Activated CD8-positive, alpha-beta memory T cell treated with anti-CD3 and anti-CD28 coated beads for 1 hour (primary cell): Measurements from ENCODE around the gene STAT4.

Experiments
- DNase-seq, 2 donors: peaks; one replicate each; pipeline ENCODE4 v3.0.0-alpha.2; 2020; ENCODE audit warnings: low read depth in 1 of 2; ENCODE audit errors: extremely low read depth in 1 of 2

STAT4 gene, protein sequence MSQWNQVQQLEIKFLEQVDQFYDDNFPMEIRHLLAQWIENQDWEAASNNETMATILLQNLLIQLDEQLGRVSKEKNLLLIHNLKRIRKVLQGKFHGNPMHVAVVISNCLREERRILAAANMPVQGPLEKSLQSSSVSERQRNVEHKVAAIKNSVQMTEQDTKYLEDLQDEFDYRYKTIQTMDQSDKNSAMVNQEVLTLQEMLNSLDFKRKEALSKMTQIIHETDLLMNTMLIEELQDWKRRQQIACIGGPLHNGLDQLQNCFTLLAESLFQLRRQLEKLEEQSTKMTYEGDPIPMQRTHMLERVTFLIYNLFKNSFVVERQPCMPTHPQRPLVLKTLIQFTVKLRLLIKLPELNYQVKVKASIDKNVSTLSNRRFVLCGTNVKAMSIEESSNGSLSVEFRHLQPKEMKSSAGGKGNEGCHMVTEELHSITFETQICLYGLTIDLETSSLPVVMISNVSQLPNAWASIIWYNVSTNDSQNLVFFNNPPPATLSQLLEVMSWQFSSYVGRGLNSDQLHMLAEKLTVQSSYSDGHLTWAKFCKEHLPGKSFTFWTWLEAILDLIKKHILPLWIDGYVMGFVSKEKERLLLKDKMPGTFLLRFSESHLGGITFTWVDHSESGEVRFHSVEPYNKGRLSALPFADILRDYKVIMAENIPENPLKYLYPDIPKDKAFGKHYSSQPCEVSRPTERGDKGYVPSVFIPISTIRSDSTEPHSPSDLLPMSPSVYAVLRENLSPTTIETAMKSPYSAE

DNA sequence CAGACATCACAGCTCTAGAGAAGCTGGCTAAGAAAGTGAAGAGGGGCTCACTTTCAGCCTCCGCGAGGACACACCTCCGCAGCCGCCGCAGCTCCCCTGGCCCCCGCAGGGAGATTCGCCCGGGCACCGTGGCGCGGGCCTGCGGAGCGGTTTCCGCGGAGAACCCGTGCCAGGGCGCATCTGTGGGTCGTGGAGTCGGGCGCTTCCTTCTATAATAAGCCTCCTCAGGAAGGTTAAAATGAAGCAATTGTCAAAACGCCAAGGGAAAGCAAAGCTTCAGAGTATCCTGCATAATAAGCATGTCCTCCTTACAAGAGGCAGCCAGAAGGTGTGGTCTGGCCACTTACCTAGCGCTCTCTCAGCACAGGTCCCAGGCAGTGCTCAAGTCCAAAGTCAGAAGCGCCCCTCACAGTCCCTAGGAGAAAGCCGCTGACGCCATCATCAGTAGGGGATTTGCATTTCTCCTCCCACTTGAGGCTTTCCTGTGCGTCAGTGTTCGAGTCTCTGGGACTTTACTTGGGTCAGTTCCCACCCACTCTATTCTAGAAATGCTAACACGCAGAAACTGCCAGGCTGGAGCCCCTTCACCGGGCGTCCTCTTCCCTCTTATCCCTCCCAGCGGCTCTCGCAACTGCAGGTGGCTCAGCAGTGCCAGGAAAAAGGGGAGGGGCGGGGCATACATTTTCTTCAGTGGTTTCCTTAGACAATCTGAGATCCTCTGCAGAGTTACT lies at the start of gene STAT4:
Gene STAT4 (minus strand): TSS at position 395 of the 731 bp plus-strand sequence. CDS start 2,791 bp downstream, outside the sequence.
- DNase-seq, result peak; percentile 57 to 75

DNA sequence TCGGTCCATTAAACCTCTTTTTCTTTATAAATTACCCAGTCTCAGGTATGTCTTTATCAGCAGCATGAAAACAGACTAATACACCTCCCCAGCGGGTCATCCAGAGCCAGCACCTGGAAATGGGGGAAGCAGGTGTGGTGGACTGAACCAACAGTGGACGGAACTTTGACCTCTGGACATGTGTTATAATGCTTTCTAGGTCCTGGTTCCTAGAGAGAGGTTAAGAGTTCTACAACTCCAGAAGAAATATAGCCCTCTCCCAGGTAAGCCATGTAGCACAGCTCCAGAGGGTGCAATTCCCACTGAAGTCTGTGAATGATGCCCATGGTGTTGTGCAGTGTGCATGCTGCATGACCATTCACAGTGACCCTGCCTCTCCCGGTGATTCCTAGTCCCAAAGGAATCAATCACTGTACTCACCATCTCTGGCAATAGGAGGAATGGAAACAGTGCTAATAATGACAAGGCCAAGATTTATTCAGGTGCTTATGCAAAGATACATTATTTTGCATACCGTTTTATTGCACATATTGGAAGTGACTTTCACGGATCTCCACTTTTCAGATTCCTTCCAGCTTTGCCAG lies 49.2 kb upstream of the STAT4 start:
- no peak for DNase-seq

DNA sequence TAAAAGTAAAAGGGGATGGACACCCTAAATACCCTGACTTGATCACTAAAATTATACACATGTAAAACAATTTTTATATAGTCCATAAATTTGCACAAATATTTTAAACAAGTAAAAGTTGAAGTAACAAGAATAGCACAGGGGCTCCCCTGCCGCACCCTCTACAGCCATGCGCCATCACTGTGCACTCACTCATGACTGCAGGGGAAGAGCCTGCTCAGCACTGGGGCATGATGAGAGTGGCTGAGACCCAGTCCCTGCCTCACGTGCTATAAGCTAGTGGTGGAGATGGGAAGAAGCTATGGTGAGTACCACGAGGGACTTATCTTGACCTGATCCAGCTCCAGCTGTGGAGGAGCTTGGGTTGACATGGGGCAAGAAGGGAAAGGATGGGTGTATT lies 47.5 kb upstream of the STAT4 start:
- no peak for DNase-seq

DNA sequence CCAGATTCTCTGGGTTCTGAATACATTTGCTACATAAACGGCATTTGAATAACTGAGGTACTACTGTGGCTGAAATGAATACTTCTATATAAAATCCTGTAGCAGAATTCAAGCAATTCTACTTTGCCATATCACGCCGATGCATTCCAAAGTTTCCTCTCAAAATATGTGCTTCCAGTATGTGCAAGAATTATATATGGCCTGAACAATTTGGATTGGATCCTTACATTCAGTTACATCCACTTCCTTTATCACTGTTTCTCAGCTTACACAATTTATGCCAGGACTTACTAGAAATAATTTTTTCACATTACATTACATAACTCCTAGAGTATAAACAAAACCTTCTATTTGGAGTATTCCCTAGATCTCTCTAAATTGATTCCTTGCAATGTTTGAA lies 46.3 kb upstream of the STAT4 start:
- DNase-seq, result no peak

DNA sequence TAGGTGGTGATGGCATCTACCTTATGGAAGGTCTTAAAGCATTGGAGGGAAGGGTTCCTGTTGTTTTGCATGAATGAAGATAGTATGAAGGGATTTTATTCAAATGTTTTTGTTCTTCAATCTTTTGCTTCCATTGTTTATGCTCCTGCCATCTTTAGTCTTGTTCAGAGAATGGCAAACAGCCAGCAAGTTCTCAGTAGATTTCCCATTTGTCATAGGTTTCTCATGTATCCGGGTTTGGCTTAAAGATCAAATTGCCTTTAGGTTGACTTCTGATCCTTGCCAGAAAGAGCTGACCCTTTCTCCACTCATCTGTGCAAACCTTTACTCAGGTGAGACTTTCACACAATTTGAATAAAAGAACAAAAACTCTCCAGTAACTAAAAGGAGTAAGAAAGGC lies 44.2 kb upstream of the STAT4 start:
- DNase-seq, result no peak

DNA sequence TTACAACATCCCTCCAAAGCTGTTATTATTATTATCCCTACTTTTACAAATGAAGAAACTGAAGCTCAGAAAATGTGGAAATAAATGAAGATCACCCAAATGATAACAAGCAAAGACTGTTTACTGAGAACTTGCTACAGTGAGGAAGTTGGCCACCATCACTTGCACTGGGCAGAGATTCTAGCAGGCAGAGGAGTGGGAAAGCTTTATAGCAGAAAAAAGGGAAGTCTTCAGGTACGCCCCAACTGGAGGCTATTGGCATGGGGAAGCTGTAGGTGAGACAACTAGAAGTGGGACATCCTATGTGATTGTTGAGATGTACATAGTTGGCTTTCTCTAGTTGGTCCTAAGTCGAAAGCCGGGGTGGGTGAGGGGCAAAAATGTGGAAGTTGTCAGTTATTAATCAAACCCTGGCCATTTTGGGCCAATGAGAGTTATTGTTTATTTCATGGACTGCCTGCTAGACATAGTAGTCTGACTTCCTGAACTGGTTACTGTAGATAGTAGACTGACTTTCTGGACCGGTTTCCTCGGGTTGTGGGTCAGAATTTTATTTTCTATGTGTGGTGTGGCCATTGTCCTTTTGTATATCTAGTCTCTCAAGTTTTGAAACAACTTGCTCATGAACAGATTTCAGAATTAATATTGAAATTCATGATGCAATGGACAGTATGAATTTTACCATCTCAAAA lies 40.2 kb upstream of the STAT4 start:
- no peak for DNase-seq

DNA sequence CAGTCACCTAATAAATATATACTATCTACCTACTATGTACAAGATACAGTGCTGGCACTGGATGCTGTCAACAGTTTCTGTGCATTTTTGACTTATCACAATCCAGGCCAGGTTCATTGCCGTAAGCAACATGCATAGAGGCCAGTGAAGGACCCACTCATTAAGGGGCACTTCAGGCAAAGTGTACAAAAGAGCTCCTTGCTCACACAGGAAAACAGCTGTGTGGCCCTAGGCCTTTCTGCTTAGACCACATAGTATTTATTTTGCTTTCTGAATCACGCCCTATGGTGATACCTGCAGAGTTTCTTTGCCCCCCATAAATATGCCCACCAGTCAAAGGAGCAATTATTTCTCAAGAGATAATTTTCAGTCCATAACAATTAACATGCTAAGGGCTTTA lies 39.6 kb upstream of the STAT4 start:
- DNase-seq, result no peak

DNA sequence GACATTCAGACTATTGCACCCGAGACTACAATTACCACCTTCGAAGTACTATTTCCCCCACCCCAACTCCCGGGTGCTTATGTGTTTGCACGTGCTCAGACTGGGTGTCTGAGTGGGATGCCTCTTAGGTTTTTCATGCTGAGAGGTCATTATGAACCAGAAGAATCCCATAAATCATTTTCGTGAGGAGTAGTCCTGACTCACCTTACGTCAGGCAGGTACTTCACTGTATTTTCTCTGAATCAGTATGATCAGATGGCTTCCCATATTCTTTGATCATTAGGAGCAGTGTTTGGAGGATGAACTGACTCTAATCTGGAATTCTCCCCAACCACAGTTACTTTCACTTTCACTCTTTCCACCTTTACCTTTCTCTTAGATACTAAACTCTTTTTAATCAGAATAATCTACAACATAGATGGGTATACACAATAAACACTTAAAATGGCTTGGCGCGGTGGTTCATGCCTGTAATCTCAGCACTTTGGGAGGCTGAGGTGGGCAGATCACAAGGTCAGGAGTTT lies 38.4 kb upstream of the STAT4 start:
- no peak for DNase-seq

DNA sequence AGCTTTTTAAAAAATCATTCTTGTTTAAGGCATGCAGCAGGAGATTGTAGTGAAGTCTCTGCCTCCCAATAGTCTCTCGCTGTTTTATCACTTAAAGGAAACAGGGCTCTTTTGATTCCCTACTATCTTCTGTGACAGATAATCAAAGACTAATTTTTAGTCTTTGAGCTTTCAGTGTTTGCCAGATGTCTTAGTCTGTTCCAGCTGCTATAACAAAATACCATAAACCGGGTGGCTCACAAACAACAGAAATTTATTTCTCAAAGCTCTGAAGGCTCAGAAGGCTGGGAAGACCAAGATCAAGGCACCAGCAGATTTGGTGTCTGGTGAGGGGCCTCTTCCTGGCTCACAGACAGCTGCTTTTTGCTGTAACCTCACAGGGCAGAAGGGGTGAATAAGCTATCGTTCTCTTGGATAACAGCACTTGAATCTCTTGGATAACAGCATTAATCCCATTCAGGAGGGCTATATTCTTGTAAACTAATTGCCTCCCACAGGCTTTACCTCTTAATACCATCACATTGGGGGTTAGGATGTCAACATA lies 37.8 kb upstream of the STAT4 start:
- no peak for DNase-seq

DNA sequence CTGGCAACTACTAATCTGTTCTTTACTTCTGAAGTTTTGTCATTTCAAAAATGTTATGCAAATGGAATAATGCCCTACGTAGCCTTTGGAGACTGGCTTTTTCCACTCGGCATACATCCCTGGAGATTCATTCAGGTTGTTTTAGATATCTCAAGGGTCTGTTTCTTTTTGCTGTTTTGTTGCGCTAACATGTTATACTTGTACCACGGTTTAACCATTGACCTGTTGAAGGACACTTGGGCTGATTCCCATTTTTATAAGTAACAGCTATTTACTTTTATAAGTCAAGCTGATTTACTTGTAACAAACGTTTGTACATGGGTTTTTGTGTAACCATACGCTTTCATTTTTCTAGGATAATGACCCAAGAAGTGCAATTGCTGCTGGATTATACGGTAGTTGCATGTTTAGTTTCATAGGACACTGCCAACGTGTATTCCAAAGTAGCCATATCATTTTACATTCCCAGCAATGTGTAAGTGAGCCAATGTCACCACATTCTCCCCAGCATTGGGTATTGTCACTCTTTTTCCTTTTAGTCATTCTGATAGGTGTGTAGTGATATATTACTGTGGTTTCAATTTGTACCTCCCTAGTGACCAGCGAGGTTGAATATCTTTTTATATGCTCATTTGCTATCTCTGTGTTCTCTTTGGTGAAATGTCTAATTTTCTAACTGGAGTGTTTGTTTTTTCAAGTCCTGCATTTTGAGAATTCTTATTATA lies 36.5 kb upstream of the STAT4 start:
- no peak for DNase-seq

DNA sequence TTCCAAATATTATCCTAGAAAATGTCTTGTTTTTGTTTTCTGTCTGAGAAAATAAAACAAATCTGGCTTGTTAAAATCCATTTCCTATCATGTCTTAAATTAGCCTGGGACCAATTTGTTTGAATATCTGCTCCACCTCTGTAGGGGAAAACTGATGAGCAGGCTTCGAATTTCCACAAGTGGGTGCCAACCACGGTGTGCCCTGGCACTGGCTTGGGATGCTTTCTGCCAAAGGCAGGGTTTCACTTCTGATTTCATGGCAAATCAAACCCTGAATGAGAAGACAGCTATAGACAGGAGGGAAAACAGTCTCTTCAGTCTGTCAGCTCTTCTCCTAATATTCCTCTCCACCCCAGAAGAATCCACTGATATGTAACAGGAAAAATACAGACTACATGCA lies 33.7 kb upstream of the STAT4 start:
- no peak for DNase-seq

DNA sequence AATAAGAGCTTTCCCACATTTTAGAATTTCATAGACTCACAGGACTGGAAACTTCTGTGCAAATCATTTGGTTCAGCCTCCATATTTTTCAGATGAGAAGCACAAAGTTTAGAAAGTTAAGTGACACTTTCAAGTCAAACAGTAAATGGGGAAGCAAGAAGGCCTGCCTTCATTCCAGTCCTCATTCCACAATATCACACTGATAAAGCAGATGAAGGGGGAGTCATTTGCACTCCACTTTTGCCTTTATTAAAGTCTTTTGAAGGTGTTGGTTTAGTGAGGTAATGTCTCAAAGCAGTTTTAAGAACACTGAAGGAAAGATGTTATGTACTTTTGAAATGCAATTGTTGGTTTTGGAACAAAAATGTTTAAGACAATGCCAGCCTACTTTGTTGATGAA lies 32.7 kb upstream of the STAT4 start:
- no peak for DNase-seq

DNA sequence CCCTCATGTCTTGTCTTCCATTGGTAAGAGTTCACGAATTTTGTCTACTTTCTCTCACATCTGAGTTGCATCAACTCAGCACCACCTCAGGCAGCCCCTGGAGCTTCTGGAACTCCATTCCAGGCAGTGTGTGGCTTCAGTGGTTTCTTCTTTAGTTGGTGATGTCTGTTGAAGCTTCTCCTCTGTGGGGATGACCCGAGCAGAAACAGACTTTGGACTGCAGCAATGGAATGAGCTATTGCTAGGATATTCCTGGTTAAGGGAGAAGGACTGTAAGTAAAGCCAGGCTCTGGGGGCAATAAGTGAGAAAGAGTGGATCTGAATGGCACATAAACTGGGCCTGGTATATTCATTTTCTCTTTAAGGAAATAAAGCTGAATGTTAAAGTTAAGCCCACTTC lies 32.3 kb upstream of the STAT4 start:
- no peak for DNase-seq

DNA sequence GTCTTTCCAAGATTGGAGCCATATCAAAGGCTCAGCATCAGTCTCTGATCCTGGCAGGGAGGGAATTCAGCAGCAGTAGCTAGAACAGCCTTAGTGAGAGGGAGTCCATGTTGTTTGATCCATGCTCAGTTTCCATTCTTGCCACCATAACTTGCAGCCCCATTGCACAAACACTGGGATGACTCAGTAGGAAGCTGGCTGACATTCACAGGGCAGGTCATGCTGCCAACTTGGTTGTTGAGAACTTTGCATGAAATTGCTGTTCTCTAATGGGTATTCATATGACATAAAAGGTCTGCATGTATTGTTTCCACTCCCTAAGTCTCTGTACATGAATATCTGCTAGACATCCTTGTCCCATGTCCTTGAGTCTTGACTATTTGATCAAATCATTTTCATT lies 29.9 kb upstream of the STAT4 start:
- DNase-seq, result no peak

DNA sequence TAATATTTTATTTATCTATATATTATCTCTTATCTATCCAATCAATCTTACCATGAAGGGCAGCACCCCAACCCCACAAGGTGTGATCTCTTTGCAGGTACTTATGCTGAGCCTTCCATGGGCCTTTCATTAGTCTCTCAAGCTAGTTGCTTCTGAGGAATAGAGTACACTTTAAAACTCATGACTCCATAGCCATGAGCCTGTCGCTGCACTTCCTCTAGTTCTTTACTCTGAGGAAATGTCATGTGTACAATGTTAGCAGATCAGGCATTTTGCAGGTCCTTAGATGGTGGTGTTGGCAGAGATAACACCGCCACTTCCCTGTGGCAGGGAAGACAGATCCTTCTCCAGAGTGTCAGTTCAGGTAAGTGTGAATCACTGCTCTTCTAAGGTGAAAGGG lies 29.5 kb upstream of the STAT4 start:
- no peak for DNase-seq

DNA sequence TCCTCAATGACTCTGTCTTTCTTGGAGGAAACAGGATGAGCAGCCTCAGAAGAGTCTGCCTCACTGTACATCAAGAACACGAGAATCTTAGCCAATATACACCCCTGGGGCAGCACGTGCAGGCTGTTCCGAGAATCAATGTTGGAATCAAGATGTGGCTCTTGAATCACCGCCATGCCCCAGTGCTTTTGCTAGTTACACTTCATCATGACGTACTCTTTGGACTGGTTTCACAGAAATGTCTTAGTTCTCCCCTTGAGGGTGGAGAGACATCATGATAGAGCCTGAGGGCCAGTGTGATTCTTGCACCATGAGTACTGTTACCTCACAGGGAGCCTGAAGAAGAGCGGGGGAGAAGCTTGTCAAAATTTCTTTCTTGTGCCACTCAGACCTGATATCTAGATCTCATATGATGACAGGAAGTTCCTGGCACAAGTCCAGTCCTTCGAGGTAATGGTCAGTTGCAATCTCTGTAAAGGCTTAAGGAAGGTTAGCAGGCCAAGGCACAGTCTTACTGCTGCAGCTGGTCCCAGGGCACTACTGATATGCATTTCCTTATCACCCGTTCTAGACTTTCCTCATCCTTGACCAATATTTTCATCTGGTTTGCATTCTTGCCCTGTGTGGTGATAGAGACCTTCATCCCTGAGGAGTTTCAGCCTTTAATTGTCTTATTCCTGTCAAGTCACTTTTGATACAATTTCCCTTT lies 28.2 kb upstream of the STAT4 start:
- DNase-seq, result no peak

DNA sequence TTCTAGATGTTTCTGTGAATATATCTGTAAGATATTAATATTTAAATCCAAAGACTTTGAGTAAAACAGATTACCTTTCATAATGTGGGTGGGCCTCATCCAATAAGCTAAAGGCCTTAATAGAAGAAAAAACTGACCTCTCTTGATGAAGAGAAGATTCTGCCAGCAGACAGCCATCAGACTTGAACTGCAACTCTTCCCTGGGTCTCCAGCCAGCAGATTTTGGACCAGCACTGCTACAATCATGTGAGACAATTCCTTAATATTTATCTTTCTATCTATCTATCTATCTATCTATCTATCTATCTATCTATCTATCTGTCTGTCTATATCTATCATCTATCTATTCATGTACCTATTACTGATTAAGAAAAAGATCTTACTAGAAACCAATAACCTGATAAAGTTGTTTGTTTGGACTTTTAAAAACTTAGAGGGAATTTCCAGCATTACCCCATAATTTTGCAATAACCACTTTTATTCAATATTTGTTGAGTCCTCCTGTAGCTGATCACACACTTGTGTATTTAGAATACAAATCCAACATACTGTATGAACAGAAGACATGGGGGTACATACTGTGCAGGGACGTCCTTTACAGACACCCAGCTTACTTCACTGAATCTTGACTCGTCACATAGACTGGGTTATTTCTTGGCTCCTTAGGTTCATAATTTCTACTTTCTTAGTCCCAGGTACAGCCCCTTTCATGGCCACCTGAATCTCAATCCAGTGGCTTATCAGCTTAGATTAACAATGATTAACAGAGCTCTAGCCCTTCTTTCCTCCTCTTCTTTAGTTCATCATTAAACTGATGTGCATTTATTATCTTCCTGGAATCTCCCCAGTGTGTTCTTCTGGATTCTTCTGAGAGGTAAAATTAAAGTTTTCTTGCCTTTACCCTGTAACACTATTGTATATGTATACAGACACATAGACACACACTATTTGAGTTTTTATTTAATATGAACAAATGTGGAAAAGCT lies 27.2 kb upstream of the STAT4 start:
- DNase-seq, result no peak
